ENCODE results near the gene KCNJ5. TPM values are rescaled to one million over a fixed set of nuclear protein-coding genes. Genes with fewer than 3 reads are reported as not detected.

Gene KCNJ5
- total RNA-seq, 1 donor from 2014 or later, result not detected

- intact Hi-C loops (cut with micrococcal nuclease), result no loop called here
Measured at GRCh38 chr11:128927683-128928336, 36.7 kb downstream of the KCNJ5 start.

GRCh38 chr11:128928400-128928799 lies 37.2 kb downstream of the KCNJ5 start:
- intact Hi-C loops (cut with micrococcal nuclease), result no loop called here

GRCh38 chr11:128929468-128929867 lies 38.3 kb downstream of the KCNJ5 start:
- intact Hi-C loops (cut with micrococcal nuclease), result no loop called here

GRCh38 chr11:128929991-128930390 lies 38.8 kb downstream of the KCNJ5 start:
- intact Hi-C loops (cut with micrococcal nuclease), result no loop called here

- intact Hi-C loops (cut with micrococcal nuclease), result no loop called here
Measured at GRCh38 chr11:128931066-128931465, 39.9 kb downstream of the KCNJ5 start.

GRCh38 chr11:128931668-128932067 lies 40.5 kb downstream of the KCNJ5 start:
- intact Hi-C loops (cut with micrococcal nuclease), result no loop called here

- intact Hi-C loops (cut with micrococcal nuclease), result no loop called here
Measured at GRCh38 chr11:128933481-128934178, 42.5 kb downstream of the KCNJ5 start.

- intact Hi-C loops (cut with micrococcal nuclease), result no loop called here
Measured at GRCh38 chr11:128934351-128934750, 43.2 kb downstream of the KCNJ5 start.

GRCh38 chr11:128934926-128935325 lies 43.8 kb downstream of the KCNJ5 start:
- intact Hi-C loops (cut with micrococcal nuclease), result no loop called here

GRCh38 chr11:128936606-128937251 lies 45.6 kb downstream of the KCNJ5 start:
- intact Hi-C loops (cut with micrococcal nuclease), result no loop called here

GRCh38 chr11:128937480-128937879 lies 46.3 kb downstream of the KCNJ5 start:
- intact Hi-C loops (cut with micrococcal nuclease), result no loop called here

- intact Hi-C loops (cut with micrococcal nuclease), result no loop called here
Measured at GRCh38 chr11:128938156-128938885, 47.2 kb downstream of the KCNJ5 start.

- intact Hi-C loops (cut with micrococcal nuclease), result no loop called here
Measured at GRCh38 chr11:128939591-128939990, 48.4 kb downstream of the KCNJ5 start.

GRCh38 chr11:128940156-128940555 lies 49.0 kb downstream of the KCNJ5 start:
- intact Hi-C loops (cut with micrococcal nuclease), result no loop called here

- intact Hi-C loops (cut with micrococcal nuclease), result no loop called here
Measured at GRCh38 chr11:128940603-128941002, 49.4 kb downstream of the KCNJ5 start.

- intact Hi-C loops (cut with micrococcal nuclease), result no loop called here
Measured at GRCh38 chr11:128941110-128941509, 50.0 kb downstream of the KCNJ5 start.

GRCh38 chr11:128941573-128942271 lies 50.6 kb downstream of the KCNJ5 start:
- intact Hi-C loops (cut with micrococcal nuclease), result no loop called here

- intact Hi-C loops (cut with micrococcal nuclease), result no loop called here
Measured at GRCh38 chr11:128942272-128942612, 51.1 kb downstream of the KCNJ5 start.

GRCh38 chr11:128942817-128943427 lies 51.8 kb downstream of the KCNJ5 start, which contains the start of gene TP53AIP1:
Gene TP53AIP1 (minus strand): TSS chr11:128942871. CDS start chr11:128937818, 5,053 bp downstream.
- intact Hi-C loops (cut with micrococcal nuclease), result no loop called here

GRCh38 chr11:128943428-128943976 lies 52.3 kb downstream of the KCNJ5 start:
- intact Hi-C loops (cut with micrococcal nuclease), result no loop called here
